ENCODE data around the gene STRA8. TPM values are rescaled to one million over a fixed set of nuclear protein-coding genes. Genes with fewer than 3 reads are reported as not detected.

STRA8 gene
- total RNA-seq, 1 experiment from 2014 or later, result not detected

DNA sequence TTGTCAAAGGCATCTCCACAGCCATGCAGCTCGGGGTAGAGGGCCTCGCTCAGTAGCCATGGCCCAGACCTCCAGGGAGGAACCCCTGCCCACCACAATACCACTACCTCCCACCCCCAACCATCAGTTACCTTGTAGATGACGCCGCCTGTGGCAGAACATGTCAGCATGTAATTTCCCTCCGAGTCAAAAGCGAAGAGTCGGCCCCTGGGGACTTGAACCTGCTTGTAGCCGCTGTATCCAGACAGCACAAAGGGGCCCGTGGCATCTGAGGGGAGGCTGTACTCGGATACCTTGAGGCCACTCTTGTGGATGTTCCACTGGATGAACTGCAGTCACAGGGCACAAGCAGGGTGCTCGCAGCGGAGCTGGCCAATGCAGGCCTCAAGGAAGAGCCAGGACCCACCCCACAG lies 46.8 kb upstream of the STRA8 start:
- H3K9me3 Mint-ChIP-seq, result peaks cover 12% of the 10 kb centered on the region in 2 experiments
- Histone ChIP-seq H4K20me1 (ENCODE audit: control insufficient read depth, insufficient read depth, insufficient read length) (no peaks in the 10 kb centered on the region), H3K23me2 (ENCODE audit: insufficient read length, low read depth, low read length, poor library complexity, severe bottlenecking) (no peaks in the 10 kb centered on the region), H2BK15ac (ENCODE audit: low read depth, low read length) (no peak overlapping the region), H2AK5ac (ENCODE audit: insufficient read length, low read length) (no peak overlapping the region), H3K18ac (ENCODE audit: insufficient read length, low read depth, low read length) (no peak overlapping the region), H4K5ac (ENCODE audit: insufficient read length, low read depth, low read length) (no peak overlapping the region), H3K56ac (ENCODE audit: insufficient read length, low read depth, low read length) (no peak overlapping the region), H3K4me2 (ENCODE audit: insufficient read depth, insufficient read length, low read length) (no peak overlapping the region), H4K8ac (replicated peaks; ENCODE audit: insufficient read length, low read depth, low read length) (no peak overlapping the region), H2BK5ac (ENCODE audit: insufficient read length, low read length) (no peak overlapping the region), H4K91ac (ENCODE audit: insufficient read length, low read depth, low read length) (no peak overlapping the region), H2BK12ac (ENCODE audit: insufficient read length, low read depth, low read length) (no peak overlapping the region), H3K4me1 (ENCODE audit: insufficient read depth, low read length) (no peaks in the 10 kb centered on the region), H3K9ac (ENCODE audit: extremely low read depth, insufficient read length, low read length) (no peak overlapping the region), H3K4ac (ENCODE audit: low read depth, low read length) (no peak overlapping the region), H3K27me3 (ENCODE audit: insufficient read depth, low read length) (no peaks in the 10 kb centered on the region), H3K23ac (ENCODE audit: insufficient read length, low read depth, low read length) (no peak overlapping the region), H3T11ph (ENCODE audit: low read length) (no peak overlapping the region), H3K27ac (ENCODE audit: insufficient read length, low read depth, low read length) (no peak overlapping the region), H2BK20ac (ENCODE audit: low read depth, low read length, poor library complexity, severe bottlenecking) (no peak overlapping the region), H3K79me2 (ENCODE audit: insufficient read depth, low read length) (no peaks in the 10 kb centered on the region), H2BK120ac (ENCODE audit: low read depth, low read length, poor library complexity, severe bottlenecking) (no peak overlapping the region), H3K14ac (ENCODE audit: insufficient read depth, low read length) (no peak overlapping the region), H3K9me3 (ENCODE audit: control insufficient read depth, low read depth, low read length) (peaks cover 6% of the 10 kb centered on the region), H3K79me1 (ENCODE audit: insufficient read depth, low read depth, low read length, poor library complexity, severe bottlenecking) (no peaks in the 10 kb centered on the region), H2AFZ (ENCODE audit: low read length) (no peak overlapping the region)
- peak overlapping the region in 2 of 3 experiments; percentile 27 to 39; a peak in 1 of 7 replicates for H3K27ac Mint-ChIP-seq
- TF ChIP-seq, protein P1, sequence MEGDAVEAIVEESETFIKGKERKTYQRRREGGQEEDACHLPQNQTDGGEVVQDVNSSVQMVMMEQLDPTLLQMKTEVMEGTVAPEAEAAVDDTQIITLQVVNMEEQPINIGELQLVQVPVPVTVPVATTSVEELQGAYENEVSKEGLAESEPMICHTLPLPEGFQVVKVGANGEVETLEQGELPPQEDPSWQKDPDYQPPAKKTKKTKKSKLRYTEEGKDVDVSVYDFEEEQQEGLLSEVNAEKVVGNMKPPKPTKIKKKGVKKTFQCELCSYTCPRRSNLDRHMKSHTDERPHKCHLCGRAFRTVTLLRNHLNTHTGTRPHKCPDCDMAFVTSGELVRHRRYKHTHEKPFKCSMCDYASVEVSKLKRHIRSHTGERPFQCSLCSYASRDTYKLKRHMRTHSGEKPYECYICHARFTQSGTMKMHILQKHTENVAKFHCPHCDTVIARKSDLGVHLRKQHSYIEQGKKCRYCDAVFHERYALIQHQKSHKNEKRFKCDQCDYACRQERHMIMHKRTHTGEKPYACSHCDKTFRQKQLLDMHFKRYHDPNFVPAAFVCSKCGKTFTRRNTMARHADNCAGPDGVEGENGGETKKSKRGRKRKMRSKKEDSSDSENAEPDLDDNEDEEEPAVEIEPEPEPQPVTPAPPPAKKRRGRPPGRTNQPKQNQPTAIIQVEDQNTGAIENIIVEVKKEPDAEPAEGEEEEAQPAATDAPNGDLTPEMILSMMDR (conservative IDR thresholded peaks at IDR 0.05), result no peak
- no peaks in the 10 kb centered on the region for H3K27me3 Mint-ChIP-seq (ENCODE audit: low read depth)
- H3K36me3 Mint-ChIP-seq (ENCODE audit: insufficient read depth in 1 of 3, low read depth in 3 of 3), result peaks cover 16 to 77% (median 52%) of the 10 kb centered on the region in 3 experiments
- no CpG with 5 or more reads among the region's 12 CpGs for WGBS (ENCODE audit: extremely low coverage, insufficient read length, low lambda C conversion rate)
- no peak overlapping the region for H3K4me3 Mint-ChIP-seq
- DNase-seq, result no peak
- no peaks in the 10 kb centered on the region for H3K4me1 Mint-ChIP-seq

Data from H9 (cell line).